GM18858 (cell line): Measurements from ENCODE around the gene ACP5.
A peak's percentile ranks its signal among the peaks of the same experiment; 100 is the strongest.
"Not testable (repeated sequence)": the region's sequence is repeated elsewhere in the genome, so short reads cannot be mapped to it uniquely, and the experiment has no call there.

Source experiments
- ATAC-seq: cut with Tn5 transposase; IDR thresholded peaks from one replicate; pipeline ENCODE4 v1.9.1; 2021; ENCODE audit not compliant: unreplicated experiment

Gene ACP5

GRCh38 chr19:11580116-11580515 lies 2.7 kb upstream of the ACP5 start:
- ATAC-seq, result no peak

DNA sequence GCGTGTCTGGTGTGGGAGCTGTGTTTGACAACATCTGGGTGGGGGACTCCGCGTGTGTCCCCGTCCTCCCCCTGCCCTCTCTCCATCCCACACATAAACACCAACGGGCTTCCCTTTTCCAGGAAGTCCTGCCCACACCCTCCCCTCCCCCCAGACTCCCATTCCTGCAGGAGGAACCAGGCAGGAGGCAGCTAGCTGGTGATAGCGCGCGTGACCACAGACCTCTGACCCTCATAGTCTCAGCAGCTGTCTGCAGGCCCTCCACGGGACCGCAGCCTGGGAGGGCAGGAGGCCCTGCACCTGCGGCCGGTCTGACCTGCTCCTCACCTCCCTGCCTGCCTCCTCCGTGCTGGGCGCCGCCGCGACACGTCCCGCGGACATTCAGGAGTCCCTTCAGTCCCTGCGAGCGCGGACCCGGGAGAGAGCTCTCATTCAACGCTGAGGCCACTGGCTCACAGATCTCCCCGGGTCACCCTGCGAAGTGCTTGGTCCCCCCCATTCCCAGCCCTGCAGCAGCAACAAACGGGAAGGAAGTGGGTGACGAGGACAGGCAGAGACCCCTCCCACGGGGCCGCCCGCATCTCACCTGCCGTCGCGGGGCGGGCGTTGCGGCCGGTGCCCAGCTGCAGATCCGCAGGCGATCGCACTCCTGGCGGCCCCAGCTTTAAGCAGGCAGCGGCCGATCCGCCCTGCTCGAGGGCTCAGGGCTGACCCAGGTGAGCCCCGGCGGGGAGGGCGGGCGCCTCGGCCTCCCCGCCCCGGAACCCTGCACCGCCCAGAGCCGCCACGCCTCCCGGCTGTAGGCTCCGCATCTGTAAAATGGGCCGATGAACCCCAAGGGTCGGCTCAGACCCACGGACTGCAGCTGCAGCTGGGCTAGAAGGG lies 1.1 kb upstream of the ACP5 start:
- no peak for ATAC-seq

DNA sequence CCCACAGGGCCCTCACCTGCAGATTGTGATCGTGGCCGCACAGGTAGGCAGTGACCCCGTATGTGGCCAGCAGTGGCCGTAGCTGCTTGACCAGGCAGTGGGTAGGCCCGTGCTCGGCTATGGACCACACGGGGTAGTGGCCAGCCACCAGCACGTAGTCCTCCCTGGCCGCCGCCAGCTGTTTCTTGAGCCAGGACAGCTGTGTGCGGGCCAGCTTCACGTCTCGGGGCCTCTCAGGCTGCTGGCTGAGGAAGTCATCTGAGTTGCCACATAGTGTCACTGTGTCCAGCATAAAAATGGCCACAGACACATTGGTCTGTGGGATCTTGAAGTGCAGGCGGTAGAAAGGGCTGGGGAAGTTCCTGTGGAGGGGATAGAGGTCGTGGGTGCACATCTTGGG lies 1.2 kb downstream of the ACP5 start:
- ATAC-seq, result no peak

DNA sequence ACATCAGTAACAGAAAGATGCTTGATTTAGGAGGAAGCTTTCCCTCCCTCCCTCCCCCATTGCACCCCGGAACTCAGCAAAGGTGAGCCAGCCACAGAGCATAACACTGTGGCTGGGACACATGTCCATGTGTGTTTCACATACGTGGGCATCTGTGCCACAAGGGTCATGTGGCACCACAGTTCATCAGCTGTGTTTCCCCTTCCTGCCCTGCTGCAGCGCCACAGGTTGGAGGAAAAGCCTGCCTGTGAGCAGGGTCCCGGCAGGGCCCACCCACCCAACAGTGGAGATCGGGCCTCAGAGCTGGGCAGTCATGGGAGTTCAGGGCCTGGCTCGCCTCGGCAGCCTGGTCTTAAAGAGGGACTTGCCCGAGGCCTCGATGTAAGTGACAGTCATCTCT lies 2.8 kb downstream of the ACP5 start:
- no peak for ATAC-seq

DNA sequence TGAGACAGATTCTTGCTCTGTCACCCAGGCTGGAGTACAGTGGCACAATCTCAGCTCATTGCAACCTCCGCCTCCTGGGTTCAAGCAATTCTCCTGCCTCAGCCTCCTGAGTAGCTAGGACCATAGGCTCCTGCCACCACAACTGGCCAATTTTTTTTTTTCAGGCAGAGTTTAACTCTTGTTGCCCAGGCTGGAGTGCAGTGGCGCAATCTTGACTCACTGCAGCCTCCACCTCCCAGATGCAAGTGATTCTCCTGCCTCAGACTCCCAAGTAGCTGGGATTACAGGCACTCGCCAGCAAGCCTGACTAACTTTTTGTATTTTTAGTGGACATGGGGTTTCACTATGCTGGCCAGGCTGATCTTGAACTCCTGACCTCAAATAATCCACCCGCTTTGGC lies 3.7 kb downstream of the ACP5 start:
- ATAC-seq, result not testable (repeated sequence)

GRCh38 chr19:11573354-11573753 lies 4.1 kb downstream of the ACP5 start:
- not testable (repeated sequence) for ATAC-seq

- ATAC-seq, result no peak
These were observed 7.4 kb downstream of the ACP5 start for GRCh38 chr19:11570039-11570462.

- no peak for ATAC-seq
These were observed 11.3 kb downstream of the ACP5 start for GRCh38 chr19:11566164-11566563.

- not testable (repeated sequence) for ATAC-seq
These were observed 11.8 kb downstream of the ACP5 start for GRCh38 chr19:11565649-11565980.

- not testable (repeated sequence) for ATAC-seq
These were observed 13.2 kb downstream of the ACP5 start for GRCh38 chr19:11564082-11564807.

DNA sequence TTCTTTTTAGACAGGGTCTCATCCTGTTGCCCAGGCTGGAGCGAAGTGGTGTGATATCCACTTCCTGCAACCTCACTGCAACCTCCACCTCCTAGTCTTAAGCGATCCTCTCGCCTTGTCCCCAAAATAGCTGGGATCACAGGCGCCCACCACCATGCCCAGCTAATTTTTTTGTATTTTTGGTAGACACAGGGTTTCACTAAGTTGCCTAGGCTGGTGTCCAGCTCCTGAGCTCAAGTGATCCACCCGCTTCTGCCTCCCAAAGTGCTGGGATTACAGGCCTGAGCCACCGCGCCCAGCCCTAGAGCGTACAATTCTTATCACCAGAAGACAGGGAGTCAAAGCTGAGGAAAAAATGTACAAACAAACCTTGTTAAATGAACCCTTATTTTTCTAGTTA lies 13.9 kb downstream of the ACP5 start:
- ATAC-seq, result no peak

DNA sequence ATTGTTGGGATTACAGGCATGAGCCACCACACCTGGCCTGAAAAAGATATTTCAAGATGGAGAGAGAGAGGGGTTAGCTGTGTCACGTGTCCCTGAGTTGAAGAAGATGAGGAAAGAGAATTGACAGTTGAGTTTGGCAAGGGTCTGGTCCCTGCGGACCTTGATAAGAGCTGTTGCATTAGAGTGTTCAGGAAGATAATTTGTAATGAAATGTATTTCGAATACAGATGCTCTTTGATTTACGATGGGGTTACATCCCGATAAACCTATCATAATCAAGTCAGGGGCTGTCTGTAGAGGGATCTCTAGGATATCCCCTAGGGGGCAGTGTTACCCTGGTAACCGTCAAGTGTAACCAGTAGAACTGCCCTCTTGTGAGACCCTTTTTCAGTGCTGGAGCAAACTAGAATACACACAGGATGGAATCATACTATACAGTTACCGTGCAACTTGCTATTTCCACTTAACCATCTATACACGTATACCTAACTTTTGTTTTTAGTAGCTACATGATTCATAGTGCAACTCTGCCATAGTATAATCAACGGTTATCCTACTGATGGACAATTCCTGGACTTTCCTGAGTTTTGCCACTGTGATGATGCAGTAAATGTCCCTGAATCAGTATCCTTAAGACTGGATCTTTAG lies 16.9 kb downstream of the ACP5 start:
- no peak for ATAC-seq

- peak; percentile 58 for ATAC-seq
These were observed 18.3 kb downstream of the ACP5 start, which contains the start of gene ELOF1 for GRCh38 chr19:11558881-11559828. TSS of gene ELOF1 (minus strand) at chr19:11559230. CDS start at chr19:11554347, 4,883 bp downstream.

DNA sequence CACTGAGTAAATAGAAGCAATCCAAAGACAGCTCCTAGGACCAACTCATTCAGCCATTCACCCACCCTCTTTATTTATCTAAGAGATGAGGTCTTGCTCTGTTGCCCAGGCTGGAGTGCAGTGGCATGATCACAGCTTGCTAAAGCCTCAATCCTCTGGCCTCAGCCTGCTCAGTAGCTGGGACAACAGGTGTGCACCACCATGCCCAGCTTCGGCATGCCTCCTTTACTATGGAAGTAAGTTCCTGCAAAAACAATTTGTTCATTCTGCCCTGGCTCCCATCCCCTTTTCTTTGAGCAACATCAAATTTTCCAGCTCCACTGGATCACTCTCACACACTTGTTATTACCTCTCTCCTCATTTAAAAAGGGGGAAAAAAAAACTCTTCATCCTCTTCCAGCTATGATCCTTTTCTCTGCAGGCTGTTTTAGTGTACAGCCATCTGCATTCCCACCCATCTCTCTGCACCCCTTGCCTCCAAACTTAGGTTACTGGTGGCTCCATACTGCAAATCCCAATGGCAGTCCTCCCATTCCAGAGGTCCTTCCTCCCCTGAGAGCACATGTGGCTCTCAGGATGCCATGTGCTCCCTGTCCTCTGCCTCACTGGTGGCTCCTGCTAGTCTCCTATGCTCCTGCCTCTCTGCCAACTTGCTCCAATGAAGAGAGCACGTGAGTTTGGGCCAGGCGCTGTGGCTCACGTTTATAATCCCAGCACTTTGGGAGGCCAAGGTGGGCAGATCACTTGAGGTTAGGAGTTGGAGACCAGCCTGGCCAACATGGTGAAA lies 20.6 kb downstream of the ACP5 start:
- ATAC-seq, result no peak

DNA sequence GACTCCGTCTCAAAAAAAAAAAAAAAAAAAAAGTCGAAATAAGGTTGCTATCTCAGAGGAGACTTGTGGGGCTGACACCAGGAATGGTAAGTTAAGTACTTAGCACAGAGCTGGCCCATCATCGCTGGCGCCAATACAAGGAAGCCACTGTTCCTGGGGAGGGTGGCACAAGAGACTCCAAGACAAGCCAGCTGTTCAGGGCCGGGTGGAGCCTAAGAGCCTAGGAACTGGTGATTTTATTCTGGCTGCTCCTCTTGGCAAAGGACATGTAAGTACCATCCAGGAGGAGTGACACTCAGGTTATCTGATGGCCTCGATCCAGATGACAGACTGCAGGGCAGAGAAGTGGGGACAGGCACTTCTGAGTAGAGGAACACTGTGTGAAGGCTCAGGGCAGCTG lies 22.2 kb downstream of the ACP5 start:
- ATAC-seq, result no peak

GRCh38 chr19:11554160-11554559 lies 23.3 kb downstream of the ACP5 start:
- ATAC-seq, result no peak

GRCh38 chr19:11552666-11553372 lies 24.6 kb downstream of the ACP5 start:
- no peak for ATAC-seq

GRCh38 chr19:11551603-11552235 lies 25.7 kb downstream of the ACP5 start:
- ATAC-seq, result no peak

DNA sequence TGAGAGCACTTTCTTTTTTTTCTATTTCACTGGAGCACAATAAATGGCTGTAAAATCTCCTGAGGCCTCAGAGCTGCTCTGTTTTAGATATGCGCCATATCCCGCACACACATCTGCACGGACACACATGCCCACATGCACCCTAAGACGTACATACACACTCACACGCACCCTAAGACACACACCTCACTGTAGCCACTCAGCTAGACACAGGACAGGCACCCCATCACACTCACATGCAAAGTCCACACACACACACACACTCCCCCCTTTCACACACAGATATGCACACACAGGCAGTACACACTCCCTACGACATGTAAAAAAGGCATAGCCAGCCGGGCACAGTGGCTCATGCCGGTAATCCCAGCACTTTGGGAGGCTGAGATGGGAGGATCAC lies 27.2 kb downstream of the ACP5 start:
- no peak for ATAC-seq
